Measurements from ENCODE around the gene COMMD7. TPM values are rescaled to one million over a fixed set of nuclear protein-coding genes. Genes with fewer than 3 reads are reported as not detected.
A peak's percentile ranks its signal among the peaks of the same experiment; 100 is the strongest.
"Not testable (repeated sequence)": the region's sequence is repeated elsewhere in the genome, so short reads cannot be mapped to it uniquely, and the experiment has no call there.

COMMD7 gene
- polyA plus RNA-seq, 1 donor: 37.2 TPM

GRCh38 chr20:32729334-32729733 is 13.9 kb downstream of the COMMD7 start:
- DNase-seq (ENCODE audit: low read depth): not testable (repeated sequence)

DNA sequence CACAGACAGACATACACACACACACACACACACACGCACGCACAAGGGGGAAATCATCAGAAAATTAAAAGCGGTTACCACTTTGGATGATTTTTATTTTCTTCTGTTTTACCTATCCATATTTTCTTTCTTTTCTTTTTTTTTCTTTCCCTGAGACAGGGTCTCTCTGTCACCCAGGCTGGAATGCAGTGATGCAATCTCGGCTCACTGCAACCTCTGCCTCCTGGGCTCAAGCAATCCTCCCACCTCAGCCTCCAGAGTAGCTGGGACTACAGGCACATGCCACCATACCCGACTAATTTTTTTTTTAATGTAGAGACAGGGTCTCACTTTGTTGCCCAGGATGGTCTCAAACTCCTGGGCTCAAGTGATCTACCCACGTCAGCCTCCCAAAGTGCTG is 14.8 kb downstream of the COMMD7 start:
- not testable (repeated sequence) for DNase-seq (ENCODE audit: low read depth)

DNA sequence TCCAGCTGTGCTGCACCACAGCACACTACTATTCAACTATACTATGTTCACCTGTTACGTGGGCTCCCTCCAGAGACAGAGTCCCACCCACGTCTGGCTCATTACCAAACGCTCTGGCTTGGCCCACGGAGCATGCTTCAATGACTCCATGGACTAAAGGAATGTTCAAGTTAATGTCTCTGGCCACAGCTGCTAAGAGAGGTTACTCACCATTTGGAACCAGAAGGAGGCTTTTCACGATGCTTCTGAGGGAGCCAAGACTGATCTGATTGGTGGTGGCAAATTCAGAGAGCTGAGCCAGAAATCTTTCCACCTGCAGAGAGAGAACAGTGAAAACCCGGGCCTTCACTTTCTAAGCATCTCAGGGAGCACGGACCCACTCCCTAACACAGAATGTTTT is 15.6 kb downstream of the COMMD7 start:
- DNase-seq (ENCODE audit: low read depth): no peak

- DNase-seq (ENCODE audit: low read depth): no peak
Observed at GRCh38 chr20:32718749-32719348, 24.4 kb downstream of the COMMD7 start.

GRCh38 chr20:32711346-32711745 is 31.9 kb downstream of the COMMD7 start:
- no peak for DNase-seq (ENCODE audit: low read depth)

GRCh38 chr20:32709632-32710121 is 33.6 kb downstream of the COMMD7 start:
- no peak for DNase-seq (ENCODE audit: low read depth)

GRCh38 chr20:32709029-32709631 is 34.1 kb downstream of the COMMD7 start:
- DNase-seq (ENCODE audit: low read depth): not testable (repeated sequence)

DNA sequence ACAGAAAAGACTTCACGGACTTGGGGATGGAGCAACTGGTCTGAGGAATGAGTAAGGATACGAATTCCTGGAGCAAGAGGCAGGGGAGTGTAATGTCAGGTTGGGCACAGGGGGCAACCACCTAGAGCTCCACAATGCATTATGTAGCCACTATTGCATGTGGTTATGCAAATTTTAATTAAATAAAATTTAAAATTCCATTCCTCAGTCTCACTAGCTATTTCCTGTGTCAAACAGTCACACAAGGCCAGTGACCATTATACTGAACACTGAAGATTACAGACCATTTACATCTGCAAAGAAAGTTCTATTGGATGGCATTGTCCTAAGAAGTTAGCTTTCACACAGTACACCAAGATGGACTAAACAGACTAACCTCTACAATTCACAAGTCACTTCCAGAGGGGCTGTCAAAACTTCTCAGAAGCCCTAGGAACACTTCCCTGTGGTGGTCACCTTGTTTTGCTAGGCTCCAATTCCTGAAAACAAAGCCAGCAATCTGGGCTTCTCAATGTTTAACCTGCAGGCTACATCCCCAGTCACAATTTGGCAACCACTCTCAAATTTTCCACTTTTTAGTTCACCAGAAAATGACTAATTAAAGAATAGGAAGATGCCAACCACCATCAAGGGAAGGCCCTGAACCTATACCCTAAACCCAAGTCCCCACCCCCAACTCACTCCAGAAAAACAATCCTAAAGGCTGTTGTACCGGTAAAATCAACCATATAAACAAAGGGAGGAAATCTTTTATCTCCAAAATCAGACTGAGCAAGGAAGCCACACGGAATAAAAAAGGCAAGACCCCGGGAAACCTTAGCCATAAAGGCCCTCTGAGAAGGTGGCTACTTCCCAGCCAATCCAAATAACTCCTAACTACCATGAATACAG is 35.3 kb downstream of the COMMD7 start:
- DNase-seq (ENCODE audit: low read depth): no peak

DNA sequence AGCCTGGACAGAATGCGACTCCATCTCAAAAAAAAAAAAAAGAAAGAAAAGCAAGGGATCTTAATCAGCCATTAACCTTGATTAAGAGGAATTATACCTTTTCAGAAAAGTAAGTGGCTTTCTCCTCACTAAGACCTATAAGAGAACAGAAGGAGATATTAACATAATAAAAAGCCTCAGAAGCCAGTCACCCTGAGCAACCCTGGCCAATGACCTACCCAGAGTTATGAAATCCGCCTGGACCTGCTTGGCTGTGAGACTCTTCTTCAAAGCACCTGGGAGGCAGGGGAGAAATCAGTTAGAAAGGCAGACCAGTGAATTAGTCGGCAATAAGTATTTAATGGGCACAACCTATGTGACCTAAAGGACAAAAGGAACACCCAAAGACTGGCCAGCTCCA is 36.8 kb downstream of the COMMD7 start:
- DNase-seq (ENCODE audit: low read depth): no peak

DNA sequence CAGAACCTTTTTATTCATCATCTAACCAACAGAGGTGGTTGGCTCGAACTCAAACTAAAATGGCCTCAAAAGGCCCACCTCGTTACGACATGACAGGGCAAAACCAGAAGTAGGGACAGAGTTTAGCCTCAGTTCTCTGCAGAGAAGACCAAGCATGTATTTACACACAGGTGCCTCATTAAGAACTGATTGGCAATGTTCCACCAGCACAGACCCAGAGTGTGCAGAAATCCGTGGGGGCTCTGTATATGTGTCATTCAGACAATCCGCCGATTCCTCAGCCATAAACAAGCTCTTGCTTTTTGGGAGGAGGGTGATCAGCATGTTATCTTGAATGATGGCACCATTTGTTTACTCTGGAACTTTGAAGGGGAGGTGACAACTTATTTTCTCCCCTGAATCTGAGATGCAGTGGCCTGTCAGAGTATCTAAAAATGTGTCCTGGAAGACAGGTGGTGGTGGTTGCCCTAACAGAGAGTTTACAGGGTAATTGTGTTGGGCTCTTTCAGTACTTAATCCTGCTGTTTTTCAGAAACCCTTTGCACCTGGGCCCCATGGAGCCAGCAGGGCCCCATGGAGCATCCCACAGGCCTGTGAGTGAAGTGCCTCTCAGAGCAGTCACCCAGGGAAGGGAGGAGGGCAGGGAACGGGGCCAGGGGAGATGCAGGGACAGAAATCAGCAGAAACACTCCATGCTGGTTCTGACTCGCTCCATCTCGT is 40.4 kb downstream of the COMMD7 start:
- DNase-seq (ENCODE audit: low read depth): no peak

- no peak for DNase-seq (ENCODE audit: low read depth)
Observed at GRCh38 chr20:32697608-32698007, 45.7 kb downstream of the COMMD7 start.

GRCh38 chr20:32695089-32695488 is 48.2 kb downstream of the COMMD7 start:
- DNase-seq (ENCODE audit: low read depth): no peak

- DNase-seq (ENCODE audit: low read depth): not testable (repeated sequence)
Observed at GRCh38 chr20:32688966-32689365, 54.3 kb downstream of the COMMD7 start.

- DNase-seq (ENCODE audit: low read depth): no peak
Observed at GRCh38 chr20:32687180-32687532, 56.1 kb downstream of the COMMD7 start.

GRCh38 chr20:32686530-32687179 is 56.6 kb downstream of the COMMD7 start:
- DNase-seq (ENCODE audit: low read depth): no peak

GRCh38 chr20:32685541-32686529 is 57.4 kb downstream of the COMMD7 start:
- peak; percentile 78 for DNase-seq (ENCODE audit: low read depth)

- DNase-seq (ENCODE audit: low read depth): no peak
Observed at GRCh38 chr20:32682508-32682987, 60.7 kb downstream of the COMMD7 start.

DNA sequence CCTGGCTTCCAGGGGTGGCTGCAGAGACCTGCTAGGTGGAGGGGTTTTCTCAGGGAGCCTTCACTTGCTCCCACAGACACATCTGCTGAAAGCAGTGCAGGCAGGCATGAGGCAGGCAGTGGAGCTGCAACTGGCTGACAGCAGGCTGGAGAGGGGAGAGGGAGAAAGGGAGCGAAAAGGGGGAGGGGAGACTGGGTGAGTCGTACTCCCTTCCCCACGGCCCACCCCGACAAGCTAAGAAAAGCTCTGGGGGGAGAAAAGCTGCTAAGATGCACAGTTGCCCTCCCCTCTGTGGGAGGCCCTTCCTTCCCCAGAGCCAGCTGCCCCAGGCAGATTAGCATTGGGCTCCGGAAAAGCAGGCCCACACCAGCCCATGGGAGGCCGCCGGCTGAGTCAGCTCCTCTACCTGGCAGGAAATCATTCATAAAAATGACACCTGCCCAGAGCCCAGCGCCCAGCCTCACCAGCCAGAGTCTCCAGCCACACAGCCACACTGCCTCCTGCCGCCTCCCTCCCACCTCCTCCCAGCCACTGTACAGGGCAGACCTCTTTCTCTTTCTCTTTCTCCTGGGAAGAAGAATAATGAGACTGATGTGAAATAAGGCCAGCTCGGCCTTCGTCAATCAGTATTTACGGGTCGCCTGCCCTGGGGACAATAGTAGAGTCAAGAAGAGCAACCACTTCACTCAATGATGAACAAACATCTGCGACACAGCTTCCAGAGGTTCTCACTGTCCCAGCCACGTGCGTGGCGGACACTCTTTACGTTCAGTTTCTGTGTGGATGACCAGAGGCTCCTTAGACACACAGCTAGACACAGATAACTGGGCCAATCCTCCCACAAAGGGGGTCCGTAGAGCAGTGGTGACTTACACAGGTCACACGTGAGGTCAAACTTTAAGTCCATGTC is 61.8 kb downstream of the COMMD7 start:
- no peak for DNase-seq (ENCODE audit: low read depth)

Measured in forelimb muscle (tissue), 1 donor.